BJ (cell line): Measurements from ENCODE around the gene FOXF1. TPM values are rescaled to one million over a fixed set of nuclear protein-coding genes. Genes with fewer than 3 reads are reported as not detected.

Experiments used
- CTCF ChIA-PET: fragments of 350-600 bp; formaldehyde crosslinking; extraction: SDS; loops from one replicate; lab custom pipeline; 2021; ENCODE audit warnings: antibody characterized with exemption, inconsistent platforms; lab: Yijun Ruan, JAX
- POLR2A ChIA-PET: fragments of 300-600 bp; sonication (Branson Sonifier 250); formaldehyde crosslinking; extraction: SDS; loops from one replicate; lab custom pipeline; 2021; ENCODE audit warnings: antibody characterized with exemption; lab: Charles Lee
- DNase-seq: peaks from one replicate; pipeline ENCODE4 v3.0.0-alpha.2; 2011; ENCODE audit warnings: low read depth
- H3K27me3 ChIP-seq: 2 replicates; pipeline ENCODE4 v1.6.0; 2011; ENCODE audit warnings: low read length; ENCODE audit not compliant: control insufficient read depth, insufficient read depth
- H3K36me3 ChIP-seq: 2 replicates; pipeline ENCODE4 v1.5.1; 2011; ENCODE audit warnings: low read length; ENCODE audit not compliant: control insufficient read depth, insufficient read depth
- H3K4me3 ChIP-seq: 2 replicates; pipeline ENCODE4 v1.5.1; 2011; ENCODE audit warnings: low read depth, mild to moderate bottlenecking, control low read depth, low read length
- CTCF ChIP-seq: IDR thresholded peaks from 2 replicates; pipeline ENCODE4 v1.5.1; 2011; ENCODE audit warnings: low read depth, mild to moderate bottlenecking, control low read depth, inconsistent platforms, low read length, moderate library complexity; ENCODE audit not compliant: insufficient read depth
- polyA plus RNA-seq: library from polyadenylated mRNA; depleted of rRNA; stranded (reverse); fragments of >200 nt; gene quantifications from 2 replicates; pipeline ENCODE4 v1.2.3, GENCODE V29; 2011

The FOXF1 gene
- polyA plus RNA-seq, 1 experiment: 7.7 TPM

GRCh38 chr16:86549076-86549892, 39.0 kb downstream of the FOXF1 start:
- Histone ChIP-seq H3K36me3 (peaks cover 17% of the 10 kb centered on the region), H3K27me3 (no peaks in the 10 kb centered on the region)
- POLR2A ChIA-PET: no interaction called here

GRCh38 chr16:86549893-86550190, 39.5 kb downstream of the FOXF1 start:
- Histone ChIP-seq H3K27me3 (no peaks in the 10 kb centered on the region), H3K36me3 (peaks cover 17% of the 10 kb centered on the region), H3K4me3 (no peak overlapping the region)
- no peak for TF ChIP-seq CTCF
- CTCF ChIA-PET: interaction anchor here (1.1 to 1.2 kb wide), 2 partner anchors 14 to 513 kb away, joined by 3 to 4 read pairs; no protein-coding TSS in a partner anchor
- DNase-seq: no peak
- POLR2A ChIA-PET: no interaction called here

More at GRCh38 chr16:86549076-86549892, 39.0 kb downstream of the FOXF1 start:
- CTCF ChIA-PET: interaction anchor here (1.1 kb wide), 1 partner anchor 514 kb away, joined by 3 read pairs; no protein-coding TSS in a partner anchor
- H3K4me3 ChIP-seq: no peak overlapping the region
- no peak for DNase-seq
- TF ChIP-seq CTCF: no peak

GRCh38 chr16:86550281-86550680, 40.0 kb downstream of the FOXF1 start:
- CTCF ChIA-PET: interaction anchor here (1.2 kb wide), 1 partner anchor 13 kb away, joined by 4 read pairs; no protein-coding TSS in a partner anchor
- Histone ChIP-seq H3K36me3 (peaks cover 17% of the 10 kb centered on the region), H3K27me3 (no peaks in the 10 kb centered on the region), H3K4me3 (no peak overlapping the region)
- no peak for TF ChIP-seq CTCF
- POLR2A ChIA-PET: interaction anchor here (0.6 kb wide), 2 partner anchors 545 to 705 kb away, joined by 3 read pairs; no protein-coding TSS in a partner anchor
- DNase-seq: no peak

GRCh38 chr16:86553356-86553755, 43.0 kb downstream of the FOXF1 start:
- H3K4me3 ChIP-seq: no peak overlapping the region
- no peak for DNase-seq
- H3K36me3 ChIP-seq: peaks cover 7% of the 10 kb centered on the region
- POLR2A ChIA-PET: no interaction called here
- CTCF ChIA-PET: interaction anchor here (1.1 kb wide), 1 partner anchor 12 kb away, joined by 3 read pairs; no protein-coding TSS in a partner anchor
- H3K27me3 ChIP-seq: no peaks in the 10 kb centered on the region
- no peak for TF ChIP-seq CTCF

GRCh38 chr16:86554599-86554916, 44.2 kb downstream of the FOXF1 start:
- POLR2A ChIA-PET: no interaction called here
- H3K36me3 ChIP-seq: peaks cover 4% of the 10 kb centered on the region
- H3K4me3 ChIP-seq: peak overlapping the region; percentile 97
- H3K27me3 ChIP-seq: no peaks in the 10 kb centered on the region
- CTCF ChIA-PET: interaction anchor here (1.5 kb wide), 1 partner anchor 9 kb away, joined by 6 read pairs; no protein-coding TSS in a partner anchor
- TF ChIP-seq CTCF: no peak
- DNase-seq: no peak
